ENCODE data around the gene MKNK2. TPM values are rescaled to one million over a fixed set of nuclear protein-coding genes. Genes with fewer than 3 reads are reported as not detected.

Gene MKNK2
- total RNA-seq, 1 experiment from 2014 or later = 271 TPM

GRCh38 chr19:2027361-2027760 is 23.7 kb downstream of the MKNK2 start:
- POLR2A ChIA-PET = interaction anchor here (1.2 kb wide), 1 partner anchor 27 kb away, joined by 3 read pairs; no protein-coding TSS in a partner anchor
- RAD21 ChIA-PET (ENCODE audit: low non-redundant PET in 1 of 2, low total read pairs in 2 of 2, uncharacterized antibody in 2 of 2, unreplicated experiment in 2 of 2) = no interaction called here
- H3K9me2 ChIP-seq (ENCODE audit: insufficient read depth) = no peaks in the 10 kb centered on the region
- H3K9ac ChIP-seq (ENCODE audit: low read length) = no peak overlapping the region
- DNase-seq (ENCODE audit: low read depth, low spot score) (no peak), ATAC-seq (no peak)
- peaks cover 51 to 67% of the 10 kb centered on the region in 2 experiments for H3K4me1 ChIP-seq (ENCODE audit: control insufficient read depth in 1 of 2, insufficient read depth in 2 of 2, low read length in 2 of 2)
- no peak for TF ChIP-seq ZNF274 (IDR thresholded peaks at IDR 0.05; ENCODE audit: low read depth, low read length)
- TF ChIP-seq EZH2 (IDR thresholded peaks at IDR 0.05) = no peak
- no peak for TF ChIP-seq SRF (IDR thresholded peaks at IDR 0.05; ENCODE audit: low read depth)
- peak overlapping the region; percentile 25 for H3K4me2 ChIP-seq (ENCODE audit: low read length)
- CTCF ChIA-PET = no interaction called here
- no peaks in the 10 kb centered on the region for H3K9me3 ChIP-seq (ENCODE audit: control insufficient read depth in 1 of 2, insufficient read depth in 1 of 2, low read depth in 1 of 2, low read length in 2 of 2)
- no peaks in the 10 kb centered on the region for H3K36me3 ChIP-seq (ENCODE audit: control insufficient read depth in 1 of 2, insufficient read depth in 2 of 2, low read length in 2 of 2)
- intact Hi-C loops (cut with micrococcal nuclease) = no loop called here
- no peaks in the 10 kb centered on the region for H3K27me3 ChIP-seq (ENCODE audit: insufficient read depth, low read length)
- no TSS peak for BruUV-seq (replicated peaks)
- no peak overlapping the region for H2AFZ ChIP-seq (ENCODE audit: low read depth, low read length, poor library complexity, severe bottlenecking)
- H4K20me1 ChIP-seq (ENCODE audit: insufficient read depth) = no peaks in the 10 kb centered on the region
- H3K79me2 ChIP-seq (ENCODE audit: insufficient read depth, low read length) = no peaks in the 10 kb centered on the region
- H3K27ac ChIP-seq (ENCODE audit: low read depth, low read length) = no peak overlapping the region
- H3K4me3 ChIP-seq (replicated peaks in 1 of 2; ENCODE audit: low read depth in 1 of 2, low read length in 2 of 2) = no peak overlapping the region

GRCh38 chr19:2026770-2027169 is 24.3 kb downstream of the MKNK2 start:
- H3K9me3 ChIP-seq (ENCODE audit: control insufficient read depth in 1 of 2, insufficient read depth in 1 of 2, low read depth in 1 of 2, low read length in 2 of 2) = no peaks in the 10 kb centered on the region
- H3K9me2 ChIP-seq (ENCODE audit: insufficient read depth) = no peaks in the 10 kb centered on the region
- no peak overlapping the region for H2AFZ ChIP-seq (ENCODE audit: low read depth, low read length, poor library complexity, severe bottlenecking)
- H3K27me3 ChIP-seq (ENCODE audit: insufficient read depth, low read length) = no peaks in the 10 kb centered on the region
- ATAC-seq (no peak), DNase-seq (ENCODE audit: low read depth, low spot score) (no peak)
- no peaks in the 10 kb centered on the region for H4K20me1 ChIP-seq (ENCODE audit: insufficient read depth)
- H3K36me3 ChIP-seq (ENCODE audit: control insufficient read depth in 1 of 2, insufficient read depth in 2 of 2, low read length in 2 of 2) = no peaks in the 10 kb centered on the region
- ChIA-PET RAD21 (ENCODE audit: low non-redundant PET in 1 of 2, low total read pairs in 2 of 2, uncharacterized antibody in 2 of 2, unreplicated experiment in 2 of 2) (no interaction called here), CTCF (no interaction called here), POLR2A (no interaction called here)
- no TSS peak for BruUV-seq (replicated peaks)
- no peak for TF ChIP-seq ELF1 (IDR thresholded peaks at IDR 0.05; ENCODE audit: borderline replicate concordance, low read depth)
- TF ChIP-seq POLR2AphosphoS5 (IDR thresholded peaks at IDR 0.05; ENCODE audit: low read depth, low read length) = no peak
- no peak for TF ChIP-seq ZFX (IDR thresholded peaks at IDR 0.05)
- TF ChIP-seq EGR1 (IDR thresholded peaks at IDR 0.05; ENCODE audit: low read depth) = peak; percentile 28; the same call in 1 of the 2 replicates
- no peak for TF ChIP-seq SP1 (IDR thresholded peaks at IDR 0.05; ENCODE audit: low read depth)
- H3K79me2 ChIP-seq (ENCODE audit: insufficient read depth, low read length) = no peaks in the 10 kb centered on the region
- H3K27ac ChIP-seq (ENCODE audit: low read depth, low read length) = no peak overlapping the region
- intact Hi-C loops (cut with micrococcal nuclease) = no loop called here
- no peak overlapping the region for H3K4me3 ChIP-seq (replicated peaks in 1 of 2; ENCODE audit: low read depth in 1 of 2, low read length in 2 of 2)
- H3K4me2 ChIP-seq (ENCODE audit: low read length) = peak overlapping the region; percentile 25
- H3K9ac ChIP-seq (ENCODE audit: low read length) = no peak overlapping the region
- peaks cover 48 to 62% of the 10 kb centered on the region in 2 experiments for H3K4me1 ChIP-seq (ENCODE audit: control insufficient read depth in 1 of 2, insufficient read depth in 2 of 2, low read length in 2 of 2)
